HL-60/S4 treated with phorbol 12-myristate 13-acetate at 8.2 ng/mL for 4 days and 3 days (cell line): Measurements from ENCODE around the gene LIPA.
"Not testable (repeated sequence)": the region's sequence is repeated elsewhere in the genome, so short reads cannot be mapped to it uniquely, and the experiment has no call there.

Experiments used
- in situ Hi-C: fragments of 300-500 bp; cut with MboI; formaldehyde crosslinking; loops from 2 replicates; pipeline ENCODE4 v1.15.0; 2022; ENCODE audit warnings: low sequenced_read_pairs

Gene LIPA

DNA sequence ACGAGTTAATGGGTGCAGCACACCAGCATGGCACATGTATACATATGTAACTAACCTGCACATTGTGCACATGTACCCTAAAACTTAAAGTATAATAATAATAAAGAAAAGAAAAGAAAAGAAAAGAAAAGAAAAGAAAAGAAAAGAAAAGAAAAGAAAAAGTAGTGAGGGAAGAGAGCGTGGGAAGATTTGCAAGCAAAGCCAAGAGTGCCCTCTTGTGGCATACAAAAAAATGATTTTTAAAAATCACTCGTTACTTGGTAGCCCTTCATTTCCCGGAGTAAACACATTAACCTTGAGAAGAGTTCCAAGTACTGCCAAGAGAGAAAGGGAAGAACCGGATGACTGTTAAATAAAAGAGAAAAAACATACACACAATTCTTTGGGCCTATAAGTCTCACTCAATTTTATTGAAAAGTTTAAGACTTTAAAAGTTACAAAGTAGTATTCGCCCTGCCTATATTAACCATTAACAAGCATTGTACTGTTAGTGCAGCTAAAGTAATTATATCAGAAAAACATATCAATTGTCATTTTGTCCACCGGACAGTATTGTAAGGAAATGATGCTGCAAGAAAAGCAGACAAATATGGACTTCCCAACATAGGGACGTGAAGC is 38.3 kb downstream of the LIPA start:
- in situ Hi-C loops, result loop anchor here (10.0 to 25.0 kb wide), 2 partner anchors 178 to 276 kb away; no protein-coding TSS in a partner anchor

DNA sequence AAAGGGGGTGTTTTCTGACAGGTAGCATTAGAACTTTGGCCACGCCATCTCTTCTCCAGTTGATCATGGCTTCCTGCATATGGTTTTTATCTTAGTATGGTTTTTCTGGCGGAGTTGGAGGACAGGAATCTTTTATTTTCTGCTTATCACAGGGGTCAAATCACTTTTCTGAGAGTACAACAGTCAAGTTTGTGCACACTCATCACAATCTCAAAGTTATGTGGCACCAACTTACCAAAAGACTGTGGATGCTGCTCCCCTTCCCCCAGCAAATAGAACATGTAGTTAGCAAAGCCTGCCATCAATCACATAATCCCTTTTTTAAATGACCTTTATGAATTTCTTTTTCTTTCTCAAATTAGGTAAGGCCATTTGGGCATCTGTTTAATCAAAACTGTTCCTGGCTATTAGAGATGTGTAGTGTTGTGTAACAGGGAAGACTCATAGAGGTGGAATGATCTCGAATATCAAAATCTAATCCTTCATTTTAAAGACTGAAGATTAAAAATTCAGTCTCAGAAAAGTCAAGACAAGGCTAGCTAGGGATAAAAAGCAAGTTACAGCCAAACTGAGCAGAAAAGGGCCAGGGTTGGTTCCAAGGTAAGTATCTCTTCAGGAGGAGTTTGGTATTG is 40.7 kb downstream of the LIPA start:
- in situ Hi-C loops, result loop anchor here (10.0 to 25.0 kb wide), 2 partner anchors 176 to 274 kb away; no protein-coding TSS in a partner anchor

DNA sequence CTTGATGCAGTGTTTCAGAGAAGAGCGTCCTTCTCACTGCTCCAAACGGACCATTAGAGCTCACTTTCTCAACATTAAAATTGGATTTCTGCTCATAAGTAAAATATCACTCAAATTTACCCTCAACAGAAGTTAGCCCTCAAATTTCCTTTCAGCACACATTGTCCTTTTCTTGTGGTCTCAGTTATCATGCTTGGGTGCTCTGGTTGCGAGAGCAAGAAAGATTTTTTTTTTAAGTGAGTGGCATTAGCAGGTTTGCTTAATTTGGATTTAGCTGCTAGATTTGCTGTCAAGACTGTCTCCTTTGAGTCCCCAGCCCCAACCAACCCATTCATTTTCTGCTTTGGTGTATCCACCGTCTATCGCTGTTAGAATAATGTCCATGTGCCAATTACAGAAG is 41.9 kb downstream of the LIPA start:
- in situ Hi-C loops, result loop anchor here (10.0 to 25.0 kb wide), 2 partner anchors 175 to 272 kb away; no protein-coding TSS in a partner anchor

DNA sequence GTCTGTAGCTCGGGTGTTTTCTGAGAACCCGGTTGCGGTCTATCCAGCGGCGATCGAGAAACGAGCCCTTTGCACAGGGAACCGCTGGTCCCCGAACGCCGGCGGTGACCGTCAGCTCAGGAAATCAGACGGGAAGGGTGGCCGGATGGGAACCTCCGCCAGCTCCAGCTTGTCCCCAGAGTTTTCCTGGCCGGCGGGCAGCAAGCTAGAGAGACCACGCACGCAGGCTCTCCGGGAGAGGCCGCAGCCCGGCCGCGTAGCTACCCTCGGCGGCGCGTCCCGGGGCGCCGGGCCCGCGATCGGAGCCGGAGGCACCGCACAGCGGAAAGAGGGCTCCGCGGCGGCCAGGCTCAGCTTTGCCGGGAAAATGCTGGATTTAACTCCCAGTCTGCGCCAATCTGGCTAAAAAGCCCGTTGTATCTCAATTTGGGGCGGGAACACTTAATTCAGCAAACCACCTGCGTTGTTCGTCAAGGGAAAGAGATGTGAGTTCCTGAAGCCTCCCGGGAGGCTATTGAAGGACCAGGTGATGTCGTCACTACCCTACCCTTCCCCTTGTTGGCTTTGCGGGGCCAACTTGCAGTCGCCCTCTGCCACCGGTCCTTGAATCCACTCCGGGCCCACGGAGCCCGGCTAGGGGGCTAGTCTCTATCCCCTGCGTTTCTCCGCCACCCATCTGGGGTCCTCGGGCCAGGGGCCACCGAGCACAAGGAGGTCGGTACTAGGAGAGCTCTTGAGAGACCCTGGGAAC is 43.6 kb downstream of the LIPA start:
- in situ Hi-C loops, result loop anchor here (25.0 kb wide), 1 partner anchor 271 kb away; no protein-coding TSS in a partner anchor

DNA sequence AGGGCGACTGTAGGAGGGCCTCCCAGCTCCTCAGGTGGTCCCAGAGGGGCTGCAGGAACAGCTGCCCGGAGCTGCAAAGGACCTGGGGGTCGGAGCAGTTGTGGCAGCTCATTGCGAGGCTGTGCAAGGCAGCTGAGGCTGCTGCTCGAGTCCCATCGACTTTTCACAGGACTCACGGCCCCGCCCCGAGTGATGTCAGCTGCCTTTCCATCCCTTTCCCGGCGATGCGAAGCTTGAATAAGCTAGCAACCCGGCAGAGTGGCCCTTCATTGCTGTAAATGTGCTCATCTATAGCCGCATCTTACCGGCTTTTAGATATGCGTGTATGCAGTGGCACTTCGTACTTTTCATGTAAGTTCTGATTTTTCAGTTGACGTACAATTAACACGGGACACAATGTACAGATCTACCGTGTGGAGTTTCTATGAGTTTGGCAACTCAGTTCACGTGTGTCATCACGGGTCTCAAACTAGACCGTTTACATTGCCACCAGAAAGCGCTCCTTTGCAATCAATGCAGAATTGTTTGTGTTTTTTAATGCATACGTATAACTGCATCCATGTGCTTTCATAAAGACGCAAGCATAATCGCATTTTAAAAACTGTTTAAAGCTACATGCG is 44.3 kb downstream of the LIPA start, which contains the start of gene CH25H:
CH25H (minus strand) TSS at position 137 of the 620 bp plus-strand sequence; CDS start at position 112, 25 bp downstream.
- in situ Hi-C loops, result loop anchor here (25.0 kb wide), 1 partner anchor 270 kb away; no protein-coding TSS in a partner anchor

DNA sequence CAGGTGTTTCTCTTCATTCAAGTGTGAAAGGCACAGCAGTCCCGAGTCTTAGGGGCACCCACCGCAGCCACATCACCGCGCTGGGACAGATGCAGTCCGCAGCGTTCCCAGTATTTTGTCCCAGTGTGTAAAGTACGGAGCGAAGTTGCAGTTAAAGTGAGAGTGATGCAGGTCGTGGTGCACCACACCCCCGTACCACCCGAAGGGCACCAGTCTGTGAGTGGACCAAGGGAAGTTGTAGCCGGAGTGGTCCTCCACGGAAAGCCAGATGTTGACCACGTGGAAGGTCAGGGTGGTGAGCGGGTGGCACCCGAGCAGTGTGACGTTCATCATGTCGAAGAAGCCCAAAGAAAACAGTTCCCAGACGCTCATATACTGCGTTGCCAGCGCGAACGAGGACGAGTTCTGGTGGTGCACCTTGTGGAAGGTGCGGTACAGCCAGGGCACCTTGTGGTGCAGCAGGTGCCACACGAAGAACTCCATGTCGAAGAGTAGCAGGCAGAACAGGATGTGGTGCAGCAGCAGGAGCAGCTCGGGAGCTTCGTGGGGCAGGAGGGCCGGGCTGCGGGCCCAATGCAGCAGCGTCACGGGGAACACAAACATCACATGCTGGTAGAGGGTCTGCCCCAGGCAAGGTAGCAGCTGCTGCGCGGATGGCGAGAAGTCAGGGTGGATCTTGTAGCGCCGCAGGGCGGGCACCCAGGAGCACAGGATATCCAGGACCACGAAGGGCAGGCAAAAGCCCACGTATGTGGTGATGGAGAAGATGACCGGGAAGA is 45.0 kb downstream of the LIPA start:
- in situ Hi-C loops, result loop anchor here (25.0 kb wide), 1 partner anchor 269 kb away; no protein-coding TSS in a partner anchor

DNA sequence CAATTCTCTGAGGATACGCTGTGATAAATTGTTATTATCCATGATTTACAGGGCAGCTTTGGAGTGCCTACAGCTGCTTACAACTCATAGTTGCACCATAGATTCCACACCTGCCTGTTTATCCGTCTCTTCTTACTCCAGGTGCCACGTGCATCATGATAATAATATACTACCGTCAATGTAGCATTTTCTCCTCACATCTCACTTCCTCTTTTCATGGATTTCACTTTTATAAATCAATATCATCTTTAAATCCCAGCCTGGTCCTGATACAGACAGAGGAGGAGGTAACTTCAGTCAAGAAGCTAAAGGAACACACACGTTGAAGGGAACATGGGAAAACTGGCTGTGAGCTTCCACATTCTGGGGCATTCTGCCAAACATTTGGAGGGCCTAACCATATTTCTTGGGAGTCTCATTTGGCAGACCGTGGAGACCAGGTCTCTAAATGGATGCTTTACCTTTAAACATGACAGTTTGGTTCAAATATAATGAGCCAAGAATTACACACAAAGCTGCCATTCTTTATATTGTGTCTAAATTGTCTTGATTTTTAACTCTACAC is 46.9 kb downstream of the LIPA start:
- in situ Hi-C loops, result loop anchor here (25.0 kb wide), 1 partner anchor 267 kb away; no protein-coding TSS in a partner anchor

DNA sequence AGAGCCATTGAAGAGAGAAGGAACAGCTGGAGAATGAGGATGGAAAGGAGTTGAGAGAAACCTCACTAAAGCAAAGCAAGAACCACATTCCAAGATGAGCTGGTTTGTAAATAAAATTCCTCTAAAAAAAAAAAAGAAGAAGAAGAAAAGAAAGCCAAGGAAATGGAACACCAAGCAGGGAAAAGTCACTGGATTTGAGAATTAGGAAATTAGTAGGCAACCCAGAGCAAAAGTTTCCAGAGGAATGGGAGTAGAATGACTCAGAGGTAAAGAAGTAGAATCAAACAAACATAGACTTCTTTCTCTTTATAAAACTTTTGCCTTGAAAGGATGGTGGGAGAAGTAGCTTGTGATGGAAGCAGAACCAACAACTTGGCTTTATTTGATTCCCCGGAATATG is 48.3 kb downstream of the LIPA start:
- in situ Hi-C loops, result loop anchor here (25.0 kb wide), 1 partner anchor 266 kb away; no protein-coding TSS in a partner anchor

DNA sequence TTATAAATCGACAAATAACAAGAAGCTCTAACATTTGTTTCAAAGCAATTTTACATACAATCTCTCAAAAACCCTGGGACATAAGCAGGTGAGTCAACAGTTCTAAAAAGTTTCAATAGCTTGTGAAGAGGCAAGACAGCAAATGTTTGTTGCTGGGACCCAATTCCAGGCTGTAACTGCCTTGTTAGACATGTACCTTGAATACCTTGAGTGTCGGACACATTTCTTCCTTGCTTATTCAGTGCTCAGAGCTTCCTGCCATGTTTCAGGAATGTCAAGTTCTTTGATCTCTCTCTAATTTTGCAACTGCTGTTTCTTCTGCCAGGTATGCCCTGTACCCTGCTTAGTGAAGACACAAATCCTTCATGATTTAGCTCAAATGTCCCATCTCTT is 49.5 kb downstream of the LIPA start:
- in situ Hi-C loops, result loop anchor here (25.0 kb wide), 1 partner anchor 265 kb away; no protein-coding TSS in a partner anchor

DNA sequence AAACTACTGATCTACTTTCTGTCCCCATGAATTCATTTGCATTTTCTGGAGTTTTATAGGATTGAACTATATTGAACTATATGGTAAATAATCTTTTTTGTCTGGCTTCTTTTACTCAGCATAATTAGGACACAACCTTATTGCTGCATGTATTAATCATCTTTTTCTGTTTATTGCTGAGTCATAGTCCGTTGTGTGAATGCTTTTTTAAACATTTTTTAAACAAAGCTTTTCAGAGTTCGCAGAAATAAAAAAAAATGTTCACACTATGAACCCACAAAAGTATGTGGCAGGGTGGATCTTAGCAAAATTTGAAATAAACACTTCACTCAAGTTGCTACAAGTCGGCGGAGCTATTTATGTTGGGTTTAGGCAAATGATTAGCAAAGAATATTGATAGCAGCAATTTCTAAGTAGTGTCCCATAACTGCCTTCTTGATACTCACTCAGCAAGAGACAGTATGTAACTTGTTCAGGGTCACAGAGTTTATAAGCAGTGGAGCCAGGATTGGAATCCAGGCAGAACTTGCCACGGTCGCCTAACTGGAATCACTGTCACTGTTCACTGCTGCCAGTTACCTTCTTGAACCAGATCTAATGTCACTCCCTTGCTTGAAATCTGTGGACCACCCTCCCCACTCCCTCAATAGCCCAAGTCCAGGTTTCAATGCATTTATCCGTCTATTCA is 50.1 kb downstream of the LIPA start:
- in situ Hi-C loops, result loop anchor here (25.0 kb wide), 1 partner anchor 264 kb away; no protein-coding TSS in a partner anchor

DNA sequence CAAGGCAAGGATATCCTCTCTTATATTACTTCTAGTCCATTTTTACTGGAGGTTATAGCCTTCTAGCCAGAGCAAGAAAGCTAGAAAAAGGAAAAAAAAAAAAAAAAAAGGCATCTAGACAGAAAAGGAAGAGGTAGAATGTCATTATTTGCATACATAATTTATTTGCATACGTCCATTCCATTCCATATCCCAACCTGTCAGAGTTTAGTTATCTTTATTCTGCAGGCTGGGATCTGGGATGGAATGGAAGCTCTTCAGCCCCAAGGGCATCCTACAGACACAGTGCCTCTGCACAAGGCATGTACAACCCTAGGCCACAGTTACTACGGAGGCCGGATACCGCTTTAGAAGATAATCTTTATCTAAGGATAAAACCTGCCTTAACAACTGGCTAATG is 54.1 kb downstream of the LIPA start:
- in situ Hi-C loops, result no loop called here

DNA sequence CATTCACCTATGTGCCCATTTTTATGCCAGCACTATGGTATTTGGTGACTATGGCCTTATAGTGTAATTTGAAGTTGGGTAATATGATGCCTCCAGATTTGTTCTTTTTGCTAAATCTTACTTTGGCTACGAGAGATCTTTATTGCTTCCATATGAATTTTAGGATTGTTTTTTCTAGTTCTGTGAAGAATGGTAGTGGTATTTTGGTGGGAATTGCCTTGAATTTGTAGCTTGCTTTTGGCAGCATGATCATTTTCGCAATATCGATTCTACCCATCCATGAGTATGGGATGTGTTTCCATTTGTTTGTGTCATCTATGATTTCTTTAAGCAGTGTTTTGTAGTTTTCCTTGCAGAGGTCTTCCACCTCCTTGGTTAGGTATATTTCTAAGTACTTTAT is 60.3 kb downstream of the LIPA start:
- in situ Hi-C loops, result not testable (repeated sequence)

DNA sequence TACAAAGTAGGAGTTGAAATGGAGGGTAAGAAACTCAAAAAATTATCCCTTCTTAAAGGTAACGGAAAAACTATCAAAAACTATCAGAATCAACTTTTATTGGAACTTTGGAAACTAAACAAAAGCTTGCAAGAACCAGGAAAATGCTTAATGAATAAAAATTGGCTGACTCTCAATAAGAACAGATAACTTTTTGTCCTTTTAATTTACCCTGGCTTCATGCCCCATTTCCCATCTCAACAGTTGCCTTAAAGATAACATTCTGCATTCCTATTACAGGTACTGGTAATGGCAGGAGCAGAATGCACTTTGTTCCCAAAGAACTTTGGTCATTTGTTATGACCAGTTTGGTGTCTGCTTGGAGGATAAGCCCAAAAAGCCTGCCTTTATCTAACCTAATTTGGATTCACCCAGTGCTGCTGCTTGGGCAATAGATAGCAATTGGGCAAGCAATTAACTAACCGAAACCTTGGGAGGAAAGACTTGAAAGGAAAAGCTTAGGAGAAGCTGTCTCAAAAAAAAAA is 62.3 kb downstream of the LIPA start:
- in situ Hi-C loops, result no loop called here

DNA sequence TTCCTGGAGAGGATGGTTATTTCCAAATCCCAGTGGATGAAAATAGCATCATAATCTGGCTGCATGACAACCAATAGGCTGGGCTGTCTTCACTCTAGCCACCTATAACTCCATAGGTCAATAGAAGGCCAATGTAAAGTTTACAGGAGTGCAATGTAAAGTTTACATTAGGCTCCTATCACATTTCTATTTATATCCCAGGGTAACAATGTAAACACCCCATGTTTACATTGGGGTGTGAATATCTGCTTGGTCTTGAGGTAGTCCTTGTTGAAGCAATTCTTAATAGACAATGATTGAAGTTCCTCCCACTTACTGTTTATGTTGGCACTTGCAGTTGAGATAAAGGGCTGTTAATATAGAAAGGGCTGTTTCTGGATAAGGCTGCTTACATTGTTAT is 65.9 kb downstream of the LIPA start:
- in situ Hi-C loops, result no loop called here

DNA sequence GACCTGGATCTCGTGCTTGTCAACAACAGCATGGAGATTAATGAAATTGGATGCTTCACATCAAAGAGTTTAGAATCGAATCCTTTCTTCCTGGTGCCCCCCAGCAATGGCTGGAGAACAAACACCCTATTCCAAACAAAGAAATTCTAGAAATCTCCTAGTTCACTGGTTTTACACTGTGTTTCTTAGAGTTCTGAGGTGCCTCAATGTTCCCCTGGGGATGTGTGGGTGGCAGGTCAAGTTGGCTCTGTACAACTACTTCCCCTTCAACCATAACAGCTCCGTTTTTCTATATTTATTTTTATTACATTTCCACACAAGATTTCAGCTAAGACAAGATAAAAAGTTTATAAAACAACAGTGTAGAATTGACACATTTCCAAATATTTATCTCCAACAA is 66.9 kb downstream of the LIPA start:
- in situ Hi-C loops, result no loop called here

DNA sequence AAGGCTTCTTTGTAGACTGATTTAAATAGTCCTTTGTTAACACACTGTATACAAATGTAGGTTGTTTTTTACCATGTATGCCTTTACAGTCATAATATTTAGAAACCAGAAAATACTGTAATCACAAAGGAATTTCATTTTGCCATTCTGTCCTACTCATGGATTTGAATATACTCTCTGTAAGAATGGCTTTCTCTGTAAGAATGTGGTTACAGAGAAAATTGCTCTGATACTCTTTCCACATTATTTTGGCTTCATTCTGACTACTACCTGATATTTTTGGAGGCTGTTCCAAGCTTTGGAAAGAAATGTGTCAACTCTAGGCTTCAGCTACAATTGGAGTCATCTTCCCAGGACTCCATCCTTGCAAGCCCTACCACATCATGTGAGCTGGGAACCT is 68.0 kb downstream of the LIPA start:
- in situ Hi-C loops, result no loop called here

DNA sequence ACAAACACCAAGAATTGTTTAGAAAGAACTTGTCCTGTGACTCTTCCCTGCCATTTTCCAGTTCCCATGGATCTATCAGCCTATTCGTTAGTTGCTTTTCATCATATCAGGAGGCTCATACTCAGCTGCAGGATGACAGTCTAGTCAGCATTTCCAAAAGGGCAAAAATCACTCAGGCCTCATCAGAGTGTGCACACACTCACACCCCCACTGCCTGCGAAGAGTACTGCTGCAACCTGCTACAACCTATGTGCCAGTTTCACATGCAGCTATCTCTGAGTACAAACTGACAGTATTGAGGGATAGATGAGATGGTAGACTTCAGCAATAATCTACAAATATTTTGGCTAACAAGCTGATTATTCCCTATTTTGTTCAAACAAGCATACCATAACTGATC is 68.7 kb downstream of the LIPA start:
- in situ Hi-C loops, result no loop called here

DNA sequence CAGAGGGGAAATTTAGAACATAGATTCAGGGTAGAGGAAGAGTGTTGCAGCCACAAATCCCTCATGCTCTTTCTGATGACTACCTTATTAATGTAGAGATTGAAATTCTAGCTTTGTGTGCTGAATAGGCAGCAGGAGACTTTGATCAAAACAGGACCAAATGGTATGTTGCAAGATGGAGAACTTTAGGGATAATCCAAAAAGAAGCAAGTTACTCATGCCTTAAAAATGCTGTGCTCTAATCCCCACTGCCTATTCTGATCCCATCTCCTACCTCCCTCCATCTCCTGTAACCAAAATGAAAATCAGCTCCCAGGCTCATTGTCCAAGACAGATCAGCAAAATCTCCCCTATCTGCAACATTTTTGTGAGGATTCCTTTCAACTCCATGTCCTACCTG is 75.8 kb downstream of the LIPA start:
- in situ Hi-C loops, result no loop called here

DNA sequence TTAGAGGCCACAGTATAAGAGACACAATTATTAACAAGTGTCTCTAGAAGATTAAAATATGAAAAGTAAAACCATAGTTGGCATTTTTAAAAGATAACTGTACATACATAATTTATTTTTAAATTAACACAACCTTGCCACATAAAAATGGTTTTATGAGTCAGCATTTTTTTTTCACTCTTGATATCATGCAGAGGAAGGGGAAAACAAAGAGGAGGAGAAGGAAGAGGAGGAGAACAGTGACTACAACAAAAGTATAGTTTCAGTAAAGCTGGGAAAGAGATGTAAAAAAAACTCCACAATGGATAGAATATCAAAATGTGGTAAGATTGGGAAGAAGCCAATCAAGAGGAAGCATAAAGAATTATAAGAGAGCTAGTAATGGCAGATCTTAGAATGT is 78.5 kb downstream of the LIPA start:
- in situ Hi-C loops, result no loop called here
